K562 (cell line): ENCODE results near the gene SERPINB5. TPM values are rescaled to one million over a fixed set of nuclear protein-coding genes. Genes with fewer than 3 reads are reported as not detected.

ENCODE experiments used
- ATAC-seq: fragments of 200-7000 bp; cut with Tn5 transposase; 3 replicates; pipeline ENCODE4 v1.9.1; 2020; ENCODE audit warnings: moderate library complexity
- BruUV-seq: library from RNA; stranded (reverse); fragments of 400-500 nt; replicated peaks from 2 replicates; lab custom pipeline; 2021; lab: Mats Ljungman, UMichigan
- CTCF ChIA-PET: fragments of 300-600 bp; formaldehyde crosslinking; extraction: SDS; loops from one replicate; lab custom pipeline; 2021; ENCODE audit warnings: low intra/inter-chr PET ratio; lab: Yijun Ruan, JAX
- POLR2A ChIA-PET: fragments of 300-600, 350-650 bp; sonication (Branson Sonifier 250); formaldehyde crosslinking; extraction: SDS; loops from one replicate; lab custom pipeline; 2021; ENCODE audit warnings: antibody characterized with exemption, inconsistent platforms; lab: Yijun Ruan, JAX
- DNase-seq, 4 experiments: peaks; one replicate each; pipeline versions ENCODE4 v3.0.0 to v3.0.0-alpha.2; 2011 to 2018; ENCODE audit warnings: low spot score in 3 of 4, mixed read lengths in 3 of 4; ENCODE audit errors: extremely low read depth in 1 of 4
- FAIRE-seq: peaks from 2 replicates; lab custom pipeline; 2011; peaks lifted over from hg19 to GRCh38; lab: Jason Lieb, UNC
- H2AFZ ChIP-seq: 2 replicates; pipeline ENCODE4 v1.6.0; 2011; ENCODE audit warnings: low read depth, low read length, control low read depth, inconsistent platforms
- H3K27ac ChIP-seq: fragments of 200-600 bp; 3 replicates; pipeline ENCODE4 v1.8.0; 2011; ENCODE audit warnings: low read depth, mild to moderate bottlenecking, control low read depth, inconsistent platforms, low read length, moderate library complexity, mixed read lengths; ENCODE audit errors: extremely low read depth
- H3K27me3 ChIP-seq, 2 experiments: fragments of 300-600 bp in 1 of 2; 2 replicates in 1 of 2; 3 replicates in 1 of 2; pipeline versions ENCODE4 v1.6.0 to v1.8.0; 2011; ENCODE audit warnings: inconsistent platforms in 2 of 2, low read length in 2 of 2, mild to moderate bottlenecking in 1 of 2, mixed read lengths in 1 of 2, moderate library complexity in 1 of 2; ENCODE audit not compliant: control insufficient read depth in 2 of 2, insufficient read depth in 2 of 2
- H3K36me3 ChIP-seq: fragments of 300-600 bp; 3 replicates; pipeline ENCODE4 v1.8.0; 2011; ENCODE audit warnings: mild to moderate bottlenecking, low read length, inconsistent platforms; ENCODE audit not compliant: control insufficient read depth, insufficient read depth
- H3K4me1 ChIP-seq, 2 experiments: fragments of 200-600 bp in 1 of 2; replicated peaks in 1 of 2; 2 replicates in 1 of 2; 3 replicates in 1 of 2; pipeline versions ENCODE4 v1.5.1 to v1.8.0; 2011; ENCODE audit warnings: inconsistent platforms in 2 of 2, low read length in 2 of 2, mild to moderate bottlenecking in 1 of 2, mixed read lengths in 1 of 2, moderate library complexity in 1 of 2; ENCODE audit not compliant: control insufficient read depth in 2 of 2, insufficient read depth in 2 of 2
- H3K4me2 ChIP-seq: 2 replicates; pipeline ENCODE4 v1.6.1; 2011; ENCODE audit warnings: low read length, control low read depth, inconsistent platforms, mixed read lengths; ENCODE audit not compliant: insufficient read depth
- H3K4me3 ChIP-seq: fragments of 200-600 bp; sonication (generic), shearing (Covaris generic); 2 replicates; pipeline ENCODE4 v1.5.1; 2016; ENCODE audit warnings: control low read depth, inconsistent platforms
- H3K79me2 ChIP-seq: fragments of 200-600 bp; 3 replicates; pipeline ENCODE4 v1.8.0; 2011; ENCODE audit warnings: low read length, inconsistent platforms; ENCODE audit not compliant: control insufficient read depth, insufficient read depth
- H3K9ac ChIP-seq, 2 experiments: 2 replicates each; pipeline versions ENCODE4 v1.6.0 to v1.6.1; 2011; ENCODE audit warnings: low read depth in 2 of 2, low read length in 2 of 2, control low read depth in 1 of 2, inconsistent platforms in 1 of 2, mild to moderate bottlenecking in 1 of 2, mixed read lengths in 1 of 2; ENCODE audit not compliant: insufficient read depth in 1 of 2
- H3K9me1 ChIP-seq: one replicate; pipeline ENCODE4 v1.6.0; 2011; ENCODE audit warnings: inconsistent platforms, mild to moderate bottlenecking, low read length, moderate library complexity; ENCODE audit not compliant: control insufficient read depth, insufficient read depth
- H3K9me3 ChIP-seq: replicated peaks from 2 replicates; pipeline ENCODE4 v1.5.1; 2011; ENCODE audit warnings: low read depth, low read length, inconsistent platforms; ENCODE audit not compliant: control insufficient read depth, insufficient read depth
- H4K20me1 ChIP-seq: replicated peaks from 2 replicates; pipeline ENCODE4 v1.6.1; 2011; ENCODE audit warnings: low read length, inconsistent platforms, mixed read lengths; ENCODE audit not compliant: control insufficient read depth, insufficient read depth
- CEBPG ChIP-seq, 3 experiments: fragments of 200-800 bp in 1 of 3; sonication (Bioruptor generic) in 1 of 3; sonication (generic) in 1 of 3; formaldehyde crosslinking in 1 of 3; IDR thresholded peaks in 2 of 3; conservative IDR thresholded peaks in 1 of 3; 2 replicates each; pipeline versions ENCODE4 v1.6.1 to v1.8.0; 2016 to 2022; ENCODE audit warnings: missing compliant biosample characterization in 2 of 3, missing genetic modification characterization in 2 of 3, mild to moderate bottlenecking in 1 of 3, missing genetic modification reagents in 1 of 3
- TAF7 ChIP-seq: fragments of 450-650 bp; IDR thresholded peaks from 2 replicates; pipeline ENCODE4 v1.6.1; 2016; ENCODE audit warnings: missing genetic modification characterization, missing compliant biosample characterization
- ZNF445 ChIP-seq: fragments of 250-450 bp; sonication (Bioruptor Pico); IDR thresholded peaks from 2 replicates; pipeline ENCODE4 v1.4.0; 2020; ENCODE audit warnings: low read depth, mild to moderate bottlenecking, moderate library complexity
- WGBS: fragments of 100-300 bp; shearing (Covaris generic); methylation state at CpG from one replicate; pipeline ENCODE4 v1.1.6; 2016; ENCODE audit warnings: low coverage, mixed read lengths; ENCODE audit not compliant: insufficient coverage; ENCODE audit errors: missing lambda C conversion rate; 5-methylcytosine and 5-hydroxymethylcytosine counted together
- in situ Hi-C: fragments of 300-500 bp; cut with MboI; formaldehyde crosslinking; loops from 4 replicates; pipeline ENCODE4 v1.15.0; 2018; ENCODE audit warnings: inconsistent platforms, mixed read lengths
- intact Hi-C: fragments of 100-400 bp; cut with micrococcal nuclease; formaldehyde crosslinking; loops from 2 replicates; pipeline ENCODE4 v1.14.2; 2022
- polyA plus RNA-seq, 8 experiments: library from polyadenylated mRNA; depleted of rRNA in 4 of 8; stranded (reverse) in 5 of 8; unstranded in 3 of 8; fragments of >200 nt; fragmentation: Nextera tagmentation in 2 of 8; fragmentation: Illumina TruSeq in 1 of 8; extraction: Ambion mirVana in 2 of 8; extraction: Trizol in 1 of 8; gene quantifications; 2 replicates each; pipeline versions ENCODE4 v1.2.1 to v1.2.3, GENCODE V29; 2011 to 2014; ENCODE audit warnings: inconsistent platforms in 1 of 8, missing spikeins in 1 of 8
- total RNA-seq, 7 experiments: library from RNA; depleted of rRNA in 6 of 7; stranded (reverse); fragments of >200 nt in 6 of 7; fragmentation: Illumina TruSeq in 2 of 7; extraction: Trizol in 2 of 7; gene quantifications; 2 replicates each; pipeline versions ENCODE4 v1.2.1 to v1.2.3, GENCODE V29; 2011 to 2021; ENCODE audit warnings: low replicate concordance in 1 of 7
- TF ChIP-seq, protein P1 (sequence below), 2 experiments: fragments of 450-650 bp in 1 of 2; sonication (generic) in 1 of 2; formaldehyde crosslinking in 1 of 2; IDR thresholded peaks in 1 of 2; conservative IDR thresholded peaks in 1 of 2; 2 replicates each; pipeline versions ENCODE4 v1.6.1 to v1.8.1; 2016 to 2023; ENCODE audit warnings: mild to moderate bottlenecking in 2 of 2, moderate library complexity in 2 of 2, inconsistent platforms in 1 of 2, missing genetic modification reagents in 1 of 2

Gene SERPINB5
- total and polyA plus RNA-seq, 9 of the 15 experiments (the other 6 are each of a cell fraction or from before 2014, with no cell fraction given), result 0.05 to 1.4 (median 0.49) TPM; not detected in 1

DNA sequence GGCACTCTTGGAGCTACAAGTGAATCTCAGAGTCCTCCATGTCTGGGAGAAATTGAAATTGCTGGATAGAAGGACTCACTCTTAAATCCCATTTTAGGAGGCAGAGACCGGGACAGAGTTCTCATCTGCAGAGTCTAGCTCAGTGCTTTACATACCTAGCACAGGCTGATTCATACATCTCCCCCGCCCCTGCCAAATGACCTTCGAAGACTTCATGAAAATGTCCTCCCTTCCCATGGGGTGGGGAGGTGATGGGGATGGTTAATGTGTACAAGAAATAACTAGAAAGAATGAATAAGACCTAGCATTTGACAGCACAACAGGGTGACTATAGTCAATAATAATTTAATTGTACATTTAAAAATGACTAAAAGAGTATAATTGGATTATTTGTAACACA, 8.2 kb upstream of the SERPINB5 start (continued):
- TF ChIP-seq, protein P1, sequence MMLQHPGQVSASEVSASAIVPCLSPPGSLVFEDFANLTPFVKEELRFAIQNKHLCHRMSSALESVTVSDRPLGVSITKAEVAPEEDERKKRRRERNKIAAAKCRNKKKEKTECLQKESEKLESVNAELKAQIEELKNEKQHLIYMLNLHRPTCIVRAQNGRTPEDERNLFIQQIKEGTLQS (IDR thresholded peaks at IDR 0.05), result no peak
- TF ChIP-seq, protein P1 (CRISPR knock-in tag; conservative IDR thresholded peaks at IDR 0.05), result no peak

DNA sequence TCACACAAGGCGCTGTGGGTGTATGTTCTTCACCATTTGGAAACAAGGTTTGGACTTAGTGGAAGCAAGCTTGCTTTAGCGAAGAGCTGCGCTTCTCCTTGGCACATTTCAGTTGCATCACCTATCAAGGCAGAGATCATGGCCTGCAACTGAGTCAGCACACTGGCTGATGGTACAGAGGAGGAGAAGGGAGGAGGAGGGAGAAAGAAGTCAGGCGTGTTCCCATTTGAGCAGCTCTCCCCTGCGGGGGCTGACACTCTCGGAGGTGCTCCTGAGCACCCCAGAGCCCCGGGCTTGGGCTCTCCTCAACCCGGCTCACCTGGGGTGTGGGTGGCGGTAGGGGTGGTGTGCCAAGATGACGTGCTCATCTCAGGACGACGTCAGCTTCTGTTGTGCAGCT, 6.0 kb upstream of the SERPINB5 start:
- no peak for TF ChIP-seq ZNF445 (CRISPR knock-in tag)
- no peak for TF ChIP-seq CEBPG (CRISPR knock-in tag; IDR thresholded peaks at IDR 0.05)
- TF ChIP-seq CEBPG (tag; conservative IDR thresholded peaks at IDR 0.05 in 1 of 2, IDR thresholded peaks at IDR 0.05 in 1 of 2), result 0 out of 4 replicates have a peak, but pooled peaks of 1 of the 2 experiments have one; percentile 14
- no peak for TF ChIP-seq TAF7 (tag)
- TF ChIP-seq, protein P1 (IDR thresholded peaks at IDR 0.05), result peak; percentile 56
- TF ChIP-seq, protein P1 (CRISPR knock-in tag; conservative IDR thresholded peaks at IDR 0.05), result no peak
- POLR2A ChIA-PET, result interaction anchor here (0.8 to 1.0 kb wide), 2 partner anchors 19 to 26 kb away, joined by 3 read pairs; no protein-coding TSS in a partner anchor

More for the DNA sequence above, 6.0 kb upstream of the SERPINB5 start:
- peak overlapping the region; percentile 45; the same call in 1 of the 2 replicates for H2AFZ ChIP-seq
- no peak overlapping the region for H3K4me3 ChIP-seq
- no peak overlapping the region for H3K9ac ChIP-seq
- no peaks in the 10 kb centered on the region for H3K36me3 ChIP-seq
- no peaks in the 10 kb centered on the region for H3K79me2 ChIP-seq
- CTCF ChIA-PET, result no interaction called here
- WGBS, result 15% methylated on average over 11 of the region's 12 CpGs
- 0 out of 5 replicates have a peak, but pooled peaks cover 0 to 3% of the 10 kb centered on the region in 2 experiments for H3K4me1 ChIP-seq
- no peak overlapping the region for H3K27ac ChIP-seq
- FAIRE-seq (no peak), ATAC-seq (no peak), DNase-seq (no peak)
- no peak overlapping the region for H3K4me2 ChIP-seq
- no peaks in the 10 kb centered on the region for H4K20me1 ChIP-seq
- no peaks in the 10 kb centered on the region for H3K9me3 ChIP-seq
- BruUV-seq, result no TSS peak
- intact Hi-C loops (no loop called here), in situ Hi-C loops (no loop called here)
- H3K9me1 ChIP-seq, result no peaks in the 10 kb centered on the region
- no peaks in the 10 kb centered on the region for H3K27me3 ChIP-seq
